H54 (cell line): ENCODE measurements around the gene NUDT4.

Experiments
- DNase-seq: peaks from one replicate; pipeline ENCODE4 v3.0.0; 2011; ENCODE audit warnings: low spot score, mixed read lengths; ENCODE audit not compliant: insufficient read length
- FAIRE-seq: peaks from 3 replicates; lab custom pipeline; 2011; peaks lifted over from hg19 to GRCh38; lab: Jason Lieb, UNC
- POLR2A ChIP-seq: IDR thresholded peaks from 2 replicates; pipeline ENCODE4 v1.6.1; 2011; ENCODE audit warnings: low read depth, mild to moderate bottlenecking, low read length

The NUDT4 gene

DNA sequence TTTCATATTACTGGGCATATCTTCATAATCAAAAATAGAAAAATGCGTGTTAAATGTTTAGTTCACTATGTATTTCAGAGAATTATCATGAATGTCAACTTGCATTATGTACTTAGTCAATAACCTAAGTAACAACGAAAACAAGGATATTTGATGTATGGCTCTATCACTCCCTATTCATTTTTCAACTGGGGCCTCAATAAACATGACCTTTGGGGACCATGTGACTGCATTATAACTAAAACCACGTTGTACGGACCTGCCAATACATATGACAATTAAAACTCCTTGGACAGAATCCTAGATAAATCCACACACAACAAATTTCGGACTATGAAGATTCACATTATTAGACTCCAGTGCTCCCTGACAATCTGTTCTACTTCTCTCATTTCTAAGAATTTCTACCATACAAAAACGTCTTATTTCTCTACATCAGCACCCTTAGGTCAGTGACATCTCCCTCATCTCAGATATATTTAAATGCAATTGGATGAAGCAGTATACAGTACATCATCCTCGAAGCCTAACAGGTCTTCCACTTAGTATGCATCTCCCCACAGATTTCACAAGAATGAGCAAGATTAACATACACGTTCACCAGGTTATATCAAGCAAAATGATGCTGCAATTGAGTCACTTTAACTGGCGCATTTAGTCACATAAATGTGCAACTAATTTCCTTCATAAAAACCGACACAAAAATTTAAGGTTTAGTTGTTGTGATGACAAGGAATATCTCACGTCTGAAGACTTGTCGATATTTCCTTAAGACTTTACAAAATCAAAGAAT lies 62.5 kb downstream of the NUDT4 start:
- FAIRE-seq (no peak), DNase-seq (no peak)
- TF ChIP-seq POLR2A = no peak

DNA sequence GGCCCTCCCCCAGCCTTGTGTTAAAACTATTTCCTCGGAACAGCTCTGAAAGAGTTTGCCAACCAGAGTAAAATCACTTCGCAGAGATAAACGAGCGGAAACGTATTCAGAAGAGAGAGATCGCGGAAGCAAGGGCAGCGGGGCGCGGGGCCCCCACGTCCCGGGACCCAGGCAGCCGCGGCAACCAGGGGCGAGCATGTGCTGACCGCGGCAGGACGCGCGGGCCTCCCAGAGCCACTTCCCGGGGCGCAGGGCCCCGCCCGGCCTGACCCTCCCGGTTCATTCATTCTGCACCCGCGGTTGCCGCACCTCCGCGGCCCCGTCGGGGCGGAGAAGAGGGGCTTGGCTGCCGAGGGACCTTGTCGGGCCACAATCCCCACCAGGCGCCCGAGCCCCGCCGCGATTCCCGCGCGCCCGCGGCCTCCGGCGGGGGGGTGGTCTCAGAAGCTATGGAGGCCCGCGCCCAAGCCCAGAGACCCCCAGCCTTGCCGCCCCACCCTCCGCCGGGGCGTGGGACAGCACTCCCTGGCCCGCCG lies 63.4 kb downstream of the NUDT4 start:
- DNase-seq (no peak), FAIRE-seq (no peak)
- TF ChIP-seq POLR2A = no peak

DNA sequence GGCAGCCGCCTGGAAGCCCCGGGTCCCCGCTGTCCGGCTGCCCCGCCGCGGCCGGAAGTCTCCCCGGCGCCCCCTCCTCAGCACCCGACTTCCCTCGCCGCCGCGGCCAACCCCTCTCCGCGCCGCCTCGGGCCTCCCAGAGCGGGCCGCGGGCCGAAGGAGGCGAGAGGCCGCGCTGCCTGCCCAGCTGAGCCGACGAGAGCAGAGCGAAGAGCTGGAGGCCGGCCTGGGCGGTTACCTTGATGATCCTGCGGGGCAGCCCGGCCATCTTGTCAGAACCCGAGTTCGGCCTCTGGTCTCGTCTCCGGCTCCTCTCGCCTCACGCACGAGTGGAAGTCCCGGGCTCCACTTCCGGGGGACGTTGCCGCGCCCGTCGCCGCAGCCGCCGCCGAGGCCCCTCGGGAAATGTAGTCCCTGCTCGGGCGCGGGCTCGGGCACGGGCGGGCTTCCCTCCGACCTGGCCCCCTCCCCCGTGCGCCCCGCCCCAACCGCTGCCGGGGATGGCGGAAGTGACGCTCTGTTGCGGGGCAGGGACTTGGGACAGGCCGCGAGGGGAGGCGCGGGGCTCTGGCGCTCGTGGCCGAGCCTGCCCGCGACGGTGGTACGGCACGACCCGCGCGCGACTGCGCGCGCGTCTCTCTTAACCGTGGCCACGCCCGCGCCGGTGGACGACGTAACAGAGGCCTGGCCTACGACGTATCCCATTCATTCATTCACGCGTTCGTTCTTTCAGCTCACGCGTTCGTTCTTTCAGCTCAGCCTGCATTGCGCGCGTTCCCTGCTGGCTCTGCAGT lies 64.1 kb downstream of the NUDT4 start, which contains the start of gene UBE2N:
UBE2N (minus strand) TSS at position 331 of the 794 bp plus-strand sequence; CDS start at position 268, 63 bp downstream.
- peak; percentile 69; the same call in 1 of the 2 replicates for TF ChIP-seq POLR2A
- peak; percentile 86 for DNase-seq
- FAIRE-seq = peak; percentile 89

DNA sequence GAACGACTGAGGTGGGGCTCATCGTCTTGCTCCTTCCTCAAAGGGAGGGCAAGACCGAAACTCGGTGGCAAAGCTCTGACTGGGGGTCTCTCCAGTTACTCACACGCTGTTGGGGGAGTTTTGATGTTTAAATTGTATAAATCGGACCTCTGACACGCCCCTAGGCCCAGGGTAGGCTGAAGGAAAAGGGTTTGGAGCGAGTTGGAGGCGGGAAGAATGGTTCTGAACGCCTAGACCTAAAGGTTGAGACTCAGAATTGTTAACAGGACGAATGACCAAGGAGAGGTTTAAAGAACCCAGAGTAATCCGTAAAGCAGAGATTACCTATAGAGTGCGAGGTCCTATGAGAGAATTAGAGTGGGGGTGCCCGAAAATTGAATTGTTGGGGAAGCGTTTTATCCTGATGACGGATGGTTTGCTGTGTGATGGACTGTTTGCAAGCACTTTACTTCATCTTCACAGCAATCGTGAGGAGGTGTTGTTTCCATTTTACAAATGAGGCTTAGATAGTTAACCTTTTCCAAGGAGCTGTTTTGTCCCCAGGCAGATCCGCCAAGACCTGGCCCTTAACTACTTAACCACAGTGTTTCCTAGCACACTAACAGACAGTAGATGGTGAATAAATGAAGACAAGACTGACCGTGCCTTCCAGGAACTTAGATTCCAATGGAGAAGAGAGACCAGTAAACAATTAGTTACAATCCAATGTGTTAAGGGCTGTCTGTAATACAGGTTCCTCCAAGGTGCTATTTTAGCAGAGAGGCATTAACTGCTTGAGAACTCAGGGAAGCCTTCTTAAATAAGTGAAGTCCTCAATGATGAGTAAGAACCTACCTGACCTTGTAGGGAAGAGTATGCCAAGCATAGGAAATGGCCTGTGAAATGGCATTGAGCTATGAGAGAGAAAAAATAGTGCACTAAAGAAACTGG lies 65.0 kb downstream of the NUDT4 start:
- no peak for TF ChIP-seq POLR2A
- no peak for FAIRE-seq
- DNase-seq = no peak

DNA sequence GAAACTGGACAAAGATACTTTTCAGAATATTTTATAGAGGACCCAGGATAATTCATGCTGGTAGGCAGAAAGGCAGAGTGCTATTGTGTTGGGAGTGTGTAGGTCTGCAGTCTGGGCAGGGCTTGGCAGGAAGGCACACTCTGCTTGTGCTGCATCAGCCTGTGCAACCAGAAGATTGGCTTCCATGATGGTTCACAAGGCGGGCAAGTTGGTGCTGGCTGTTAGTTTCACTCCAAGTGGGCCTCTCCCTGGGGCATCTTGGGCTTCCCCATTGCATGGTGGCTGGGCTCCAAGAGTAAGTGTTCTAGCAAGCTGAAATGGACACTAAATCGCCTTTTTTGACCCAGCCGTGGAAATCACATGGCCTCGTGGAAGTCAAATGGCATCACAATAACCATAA lies 65.9 kb downstream of the NUDT4 start:
- FAIRE-seq = no peak
- no peak for DNase-seq
- no peak for TF ChIP-seq POLR2A

DNA sequence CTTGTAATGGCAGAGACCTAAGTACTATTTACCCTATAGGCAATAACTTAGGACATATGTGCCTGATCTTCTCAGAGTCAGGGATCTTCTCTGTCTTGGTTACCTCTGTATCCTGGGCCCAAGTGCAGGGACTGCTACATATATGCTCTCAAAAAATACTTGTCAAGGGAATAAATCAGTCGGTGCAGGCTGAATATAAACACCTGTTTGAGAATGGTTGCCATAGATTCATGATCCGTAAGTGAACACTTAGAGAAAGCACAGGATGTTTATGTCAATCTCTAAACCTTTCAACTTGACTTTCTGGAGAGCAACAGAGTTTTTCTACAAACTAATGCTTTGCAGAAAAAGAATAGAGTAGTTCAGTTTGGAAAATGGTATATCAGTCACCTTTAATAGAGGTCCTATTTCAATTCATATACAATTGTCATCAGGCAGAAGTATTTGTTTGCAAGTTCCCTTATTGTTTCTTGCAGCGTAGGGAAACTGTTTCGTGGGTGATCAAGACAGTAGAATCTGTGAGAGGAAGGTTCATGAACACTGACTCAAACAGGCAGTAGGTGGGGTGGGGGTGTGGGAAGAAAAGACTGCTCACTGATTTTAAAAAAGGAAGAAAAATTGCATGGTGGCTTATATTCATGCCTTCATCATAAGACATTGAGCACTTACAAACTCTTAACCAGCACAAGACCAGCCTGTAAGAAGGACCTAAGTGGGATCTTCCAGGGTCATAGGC lies 70.0 kb downstream of the NUDT4 start:
- no peak for TF ChIP-seq POLR2A
- DNase-seq (no peak), FAIRE-seq (no peak)

DNA sequence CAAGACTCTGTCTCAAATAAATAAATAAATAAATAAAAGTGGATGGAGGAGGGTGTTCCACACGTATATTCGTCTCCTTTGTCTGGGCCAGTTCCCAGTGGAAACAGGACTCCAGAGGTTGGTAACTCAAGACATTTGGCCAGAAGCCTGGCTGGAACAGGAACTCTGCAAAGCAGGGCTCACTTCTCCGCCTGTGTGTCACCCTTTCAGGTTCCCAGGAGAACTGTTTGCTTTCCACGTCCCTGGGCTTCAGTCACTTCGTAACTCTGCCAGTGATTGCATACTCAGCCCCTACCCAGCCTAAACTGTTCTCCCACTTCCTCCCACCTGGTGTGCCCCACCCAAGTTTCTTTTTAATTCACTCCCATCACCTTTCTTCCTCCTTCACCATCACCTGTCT lies 71.1 kb downstream of the NUDT4 start:
- DNase-seq = no peak
- FAIRE-seq = no peak

DNA sequence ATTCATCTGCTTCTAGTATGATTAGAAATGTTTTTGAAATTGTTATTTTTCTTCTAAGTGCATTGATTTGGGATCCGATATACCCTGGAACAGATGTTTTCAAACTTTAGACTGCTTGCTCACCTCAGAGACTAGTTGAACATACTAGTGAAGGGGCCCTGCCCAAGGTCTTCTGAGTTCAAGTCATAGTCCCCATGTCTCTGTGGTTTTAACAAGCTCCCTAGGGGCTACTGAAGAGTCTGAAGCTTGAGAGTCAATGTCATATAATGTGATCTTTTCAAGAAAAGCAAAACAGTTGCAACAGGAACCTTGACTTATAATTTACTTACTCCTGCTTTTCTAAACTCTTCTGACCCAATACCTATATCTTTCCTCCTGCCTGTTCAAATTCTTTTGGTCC lies 71.6 kb downstream of the NUDT4 start:
- FAIRE-seq (no peak), DNase-seq (no peak)
- no peak for TF ChIP-seq POLR2A

More for the DNA sequence above, 71.1 kb downstream of the NUDT4 start:
- no peak for TF ChIP-seq POLR2A

DNA sequence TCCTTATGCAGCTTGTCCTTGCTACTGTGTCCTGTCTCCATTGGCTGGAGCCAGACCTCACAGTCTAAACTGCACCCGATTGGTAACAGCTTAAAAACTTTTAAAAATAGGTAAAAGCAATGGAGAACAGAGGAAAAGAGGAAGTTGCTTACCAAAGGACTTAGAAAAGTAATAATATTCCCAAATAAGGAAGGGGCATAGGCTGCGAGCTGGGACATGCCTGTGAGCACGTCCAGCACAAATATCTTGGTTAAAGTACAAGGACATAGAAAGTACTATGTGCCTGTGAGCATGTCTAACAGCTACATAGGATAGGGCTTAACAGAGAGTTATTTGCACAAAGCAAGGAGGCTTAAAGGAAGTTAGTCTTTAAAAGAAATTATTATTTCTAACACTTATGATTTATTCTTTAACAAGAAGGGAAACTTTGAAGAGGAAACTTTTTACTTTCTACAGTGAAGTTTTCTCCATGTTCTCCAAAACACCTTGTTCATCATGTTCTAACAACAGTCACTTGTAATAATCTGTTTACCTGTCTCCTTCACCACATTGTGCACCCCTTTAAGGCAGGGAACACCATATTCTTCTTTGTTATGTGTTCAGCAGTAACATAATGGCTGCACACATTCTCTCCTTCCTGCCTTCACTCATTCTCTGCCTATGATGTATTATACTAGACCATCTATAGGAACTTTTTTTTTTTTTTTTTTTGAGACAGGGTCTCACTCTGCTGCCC lies 73.9 kb downstream of the NUDT4 start:
- no peak for TF ChIP-seq POLR2A
- no peak for FAIRE-seq
- no peak for DNase-seq

DNA sequence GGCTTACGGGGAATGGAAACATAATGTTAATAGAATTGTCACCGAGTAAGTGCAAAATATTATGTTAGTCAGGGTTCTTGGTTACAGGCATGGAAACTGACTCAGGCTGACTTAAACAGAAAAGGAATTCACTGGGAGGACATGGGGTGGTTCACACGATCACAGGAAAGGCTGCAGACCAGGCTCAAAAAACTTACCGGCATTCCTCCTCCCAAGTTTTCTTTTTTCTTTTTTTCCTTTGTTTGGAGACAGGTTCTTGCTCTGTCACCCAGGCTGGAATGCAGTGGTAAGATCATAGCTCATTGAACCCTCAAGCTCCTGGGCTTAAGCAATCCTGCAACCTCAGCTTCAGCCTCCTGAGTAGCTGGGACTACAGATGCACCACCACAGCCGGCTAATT lies 75.9 kb downstream of the NUDT4 start:
- no peak for FAIRE-seq
- DNase-seq = no peak
- no peak for TF ChIP-seq POLR2A

DNA sequence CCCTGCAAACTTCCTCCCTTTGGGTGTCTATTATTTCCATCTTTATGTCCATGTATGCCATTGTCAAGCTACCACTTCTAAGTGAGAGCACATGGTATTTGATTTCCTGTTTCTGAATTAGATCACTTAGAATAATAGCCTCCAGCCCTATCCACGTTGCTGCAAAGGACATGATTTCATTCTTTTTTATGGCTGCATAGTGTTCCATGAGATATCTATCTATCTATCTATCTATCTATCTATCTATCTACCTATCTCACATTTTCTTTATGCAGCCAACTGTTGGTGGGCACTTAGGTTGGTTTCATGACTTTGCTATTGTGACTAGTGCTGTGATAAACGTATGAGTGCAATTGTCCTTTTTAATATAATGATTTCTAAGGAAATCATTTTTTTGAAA lies 78.4 kb downstream of the NUDT4 start:
- DNase-seq (no peak), FAIRE-seq (no peak)
- no peak for TF ChIP-seq POLR2A
